ENCODE results near the gene OAF.

- TF ChIP-seq CTCF (IDR thresholded peaks at IDR 0.05) (peak in 1 of 5 experiments; percentile 25), EP300 (IDR thresholded peaks at IDR 0.05) (no peak), POLR2A (IDR thresholded peaks at IDR 0.05) (no peak)
These were observed 30.1 kb upstream of the OAF start for GRCh38 chr11:120180551-120181232.
